HepG2 (cell line): Measurements from ENCODE around the gene PGC. TPM values are rescaled to one million over a fixed set of nuclear protein-coding genes. Genes with fewer than 3 reads are reported as not detected.
A peak's percentile ranks its signal among the peaks of the same experiment; 100 is the strongest.

ENCODE experiments used
- CENPT ChIP-seq: sonication (generic); formaldehyde crosslinking; IDR thresholded peaks from 2 replicates; pipeline ENCODE4 v1.8.0; 2022; ENCODE audit warnings: low read depth, mild to moderate bottlenecking, moderate library complexity, missing genetic modification reagents
- HNF4G ChIP-seq, 2 experiments: sonication (generic) in 1 of 2; formaldehyde crosslinking in 1 of 2; IDR thresholded peaks; 2 replicates each; pipeline versions ENCODE4 v1.4.0 to v1.6.1; 2011 to 2020; ENCODE audit warnings: borderline replicate concordance in 2 of 2, low read depth in 2 of 2, mild to moderate bottlenecking in 2 of 2, low read length in 1 of 2, missing genetic modification reagents in 1 of 2, moderate library complexity in 1 of 2
- KAT8 ChIP-seq: IDR thresholded peaks from 2 replicates; pipeline ENCODE4 v1.6.1; 2016; ENCODE audit warnings: missing genetic modification reagents, missing compliant biosample characterization
- PATZ1 ChIP-seq: sonication (generic); formaldehyde crosslinking; IDR thresholded peaks from 2 replicates; pipeline ENCODE4 v1.4.0; 2020; ENCODE audit warnings: missing genetic modification reagents
- PLSCR1 ChIP-seq: sonication (generic); formaldehyde crosslinking; IDR thresholded peaks from 2 replicates; pipeline ENCODE4 v1.5.0; 2020; ENCODE audit warnings: missing genetic modification reagents, mild to moderate bottlenecking, borderline replicate concordance
- PPARG ChIP-seq: conservative IDR thresholded peaks from 2 replicates; pipeline ENCODE4 v1.6.1; 2016; ENCODE audit warnings: missing biosample characterization, missing genetic modification reagents
- TEF ChIP-seq: sonication (generic); formaldehyde crosslinking; IDR thresholded peaks from 2 replicates; pipeline ENCODE4 v1.5.0; 2020; ENCODE audit warnings: missing genetic modification reagents
- ZNF17 ChIP-seq: sonication (generic); formaldehyde crosslinking; IDR thresholded peaks from 2 replicates; pipeline ENCODE4 v1.5.0; 2020; ENCODE audit warnings: mild to moderate bottlenecking, missing genetic modification reagents
- ZNF235 ChIP-seq: sonication (generic); formaldehyde crosslinking; IDR thresholded peaks from 2 replicates; pipeline ENCODE4 v1.8.1; 2023; ENCODE audit warnings: mild to moderate bottlenecking, missing genetic modification reagents, borderline replicate concordance
- ZNF260 ChIP-seq: sonication (generic); formaldehyde crosslinking; IDR thresholded peaks from 2 replicates; pipeline ENCODE4 v1.4.0; 2020; ENCODE audit warnings: missing genetic modification reagents, low read depth, mild to moderate bottlenecking, borderline replicate concordance
- ZNF556 ChIP-seq: sonication (generic); formaldehyde crosslinking; IDR thresholded peaks from 2 replicates; pipeline ENCODE4 v1.4.0; 2020; ENCODE audit warnings: mild to moderate bottlenecking, missing genetic modification reagents, borderline replicate concordance
- ZNF652 ChIP-seq: IDR thresholded peaks from 2 replicates; pipeline ENCODE4 v1.6.1; 2016; ENCODE audit warnings: low read depth, borderline replicate concordance
- ZNF761 ChIP-seq: sonication (generic); formaldehyde crosslinking; conservative IDR thresholded peaks from 2 replicates; pipeline ENCODE4 v1.4.0; 2020; ENCODE audit warnings: mild to moderate bottlenecking, missing genetic modification reagents
- polyA plus RNA-seq, 8 experiments: library from polyadenylated mRNA; depleted of rRNA in 3 of 8; stranded (reverse) in 7 of 8; unstranded in 1 of 8; fragments of >200 nt; fragmentation: Illumina TruSeq in 4 of 8; extraction: Trizol in 4 of 8; gene quantifications; 2 replicates each; pipeline versions ENCODE4 v1.2.1 to v1.2.3, GENCODE V29; 2011 to 2016; ENCODE audit warnings: low read depth in 4 of 8, missing spikeins in 1 of 8, mixed read lengths in 1 of 8; ENCODE audit not compliant: insufficient read depth in 1 of 8
- total RNA-seq, 5 experiments: library from RNA; depleted of rRNA; stranded (reverse); fragments of >200 nt; fragmentation: Illumina TruSeq; extraction: Trizol; gene quantifications; 2 replicates each; pipeline ENCODE4 v1.2.3, GENCODE V29; 2016; ENCODE audit warnings: low read depth in 1 of 5
- TF ChIP-seq, protein P1 (sequence below): IDR thresholded peaks from 2 replicates; pipeline ENCODE4 v1.4.0; 2020; ENCODE audit warnings: mild to moderate bottlenecking, missing genetic modification reagents
- TF ChIP-seq, protein P2 (sequence below): sonication (generic); formaldehyde crosslinking; IDR thresholded peaks from 2 replicates; pipeline ENCODE4 v1.5.0; 2020; ENCODE audit warnings: missing genetic modification reagents
- TF ChIP-seq, protein P3 (sequence below): sonication (generic); formaldehyde crosslinking; IDR thresholded peaks from 2 replicates; pipeline ENCODE4 v1.5.0; 2020; ENCODE audit warnings: mild to moderate bottlenecking, low read depth, missing genetic modification reagents, borderline replicate concordance
- TF ChIP-seq, protein P4 (sequence below): sonication (generic); formaldehyde crosslinking; IDR thresholded peaks from 2 replicates; pipeline ENCODE4 v1.5.0; 2020; ENCODE audit warnings: mild to moderate bottlenecking, missing genetic modification reagents, moderate library complexity

PGC gene
- total and polyA plus RNA-seq, 2 of the 13 experiments (the other 11 are each of a cell fraction or from before 2014, with no cell fraction given) = 426 to 502 TPM

DNA sequence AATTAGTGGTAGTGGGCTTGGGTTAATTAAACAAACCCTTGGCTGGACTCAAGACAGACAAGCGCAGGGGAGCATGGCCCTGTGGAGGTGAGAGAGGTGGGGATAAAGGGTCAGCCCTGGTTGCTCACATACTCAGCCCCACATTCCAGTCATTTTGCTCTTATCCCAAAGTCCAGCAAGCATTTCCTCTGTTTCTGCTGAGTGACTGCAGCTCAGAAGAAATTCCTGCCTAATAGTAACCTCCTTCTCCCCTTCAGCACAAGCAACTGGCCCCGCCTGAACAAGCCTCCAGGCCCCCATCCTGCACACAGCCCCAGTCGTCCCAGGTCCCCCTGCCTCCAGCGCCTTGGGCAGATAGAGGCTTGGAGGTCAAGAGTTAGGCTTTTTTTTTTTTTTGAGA lies 8.2 kb downstream of the PGC start (continued):
- TF ChIP-seq, protein P1, sequence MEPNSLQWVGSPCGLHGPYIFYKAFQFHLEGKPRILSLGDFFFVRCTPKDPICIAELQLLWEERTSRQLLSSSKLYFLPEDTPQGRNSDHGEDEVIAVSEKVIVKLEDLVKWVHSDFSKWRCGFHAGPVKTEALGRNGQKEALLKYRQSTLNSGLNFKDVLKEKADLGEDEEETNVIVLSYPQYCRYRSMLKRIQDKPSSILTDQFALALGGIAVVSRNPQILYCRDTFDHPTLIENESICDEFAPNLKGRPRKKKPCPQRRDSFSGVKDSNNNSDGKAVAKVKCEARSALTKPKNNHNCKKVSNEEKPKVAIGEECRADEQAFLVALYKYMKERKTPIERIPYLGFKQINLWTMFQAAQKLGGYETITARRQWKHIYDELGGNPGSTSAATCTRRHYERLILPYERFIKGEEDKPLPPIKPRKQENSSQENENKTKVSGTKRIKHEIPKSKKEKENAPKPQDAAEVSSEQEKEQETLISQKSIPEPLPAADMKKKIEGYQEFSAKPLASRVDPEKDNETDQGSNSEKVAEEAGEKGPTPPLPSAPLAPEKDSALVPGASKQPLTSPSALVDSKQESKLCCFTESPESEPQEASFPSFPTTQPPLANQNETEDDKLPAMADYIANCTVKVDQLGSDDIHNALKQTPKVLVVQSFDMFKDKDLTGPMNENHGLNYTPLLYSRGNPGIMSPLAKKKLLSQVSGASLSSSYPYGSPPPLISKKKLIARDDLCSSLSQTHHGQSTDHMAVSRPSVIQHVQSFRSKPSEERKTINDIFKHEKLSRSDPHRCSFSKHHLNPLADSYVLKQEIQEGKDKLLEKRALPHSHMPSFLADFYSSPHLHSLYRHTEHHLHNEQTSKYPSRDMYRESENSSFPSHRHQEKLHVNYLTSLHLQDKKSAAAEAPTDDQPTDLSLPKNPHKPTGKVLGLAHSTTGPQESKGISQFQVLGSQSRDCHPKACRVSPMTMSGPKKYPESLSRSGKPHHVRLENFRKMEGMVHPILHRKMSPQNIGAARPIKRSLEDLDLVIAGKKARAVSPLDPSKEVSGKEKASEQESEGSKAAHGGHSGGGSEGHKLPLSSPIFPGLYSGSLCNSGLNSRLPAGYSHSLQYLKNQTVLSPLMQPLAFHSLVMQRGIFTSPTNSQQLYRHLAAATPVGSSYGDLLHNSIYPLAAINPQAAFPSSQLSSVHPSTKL (CRISPR knock-in tag) = 0 out of 2 replicates have a peak, but pooled peaks have one; percentile 8
- TF ChIP-seq PPARG (CRISPR knock-in tag) (no peak), ZNF235 (CRISPR knock-in tag) (no peak), CENPT (CRISPR knock-in tag) (no peak), PATZ1 (CRISPR knock-in tag) (peak; percentile 59), ZNF17 (CRISPR knock-in tag) (no peak), ZNF652 (CRISPR knock-in tag) (no peak), ZNF260 (CRISPR knock-in tag) (no peak), ZNF761 (CRISPR knock-in tag) (no peak), TEF (CRISPR knock-in tag) (no peak), ZNF556 (peak; percentile 21; the same call in 1 of the 2 replicates), PLSCR1 (CRISPR knock-in tag) (no peak), KAT8 (CRISPR knock-in tag) (no peak), HNF4G (IDR thresholded peaks at IDR 0.05; ENCODE audit: borderline replicate concordance, low read depth, low read length) (peak; percentile 78), HNF4G (CRISPR knock-in tag; IDR thresholded peaks at IDR 0.05; ENCODE audit: borderline replicate concordance, low read depth) (no peak; the same call in 1 of the 2 replicates)
- TF ChIP-seq, protein P2, sequence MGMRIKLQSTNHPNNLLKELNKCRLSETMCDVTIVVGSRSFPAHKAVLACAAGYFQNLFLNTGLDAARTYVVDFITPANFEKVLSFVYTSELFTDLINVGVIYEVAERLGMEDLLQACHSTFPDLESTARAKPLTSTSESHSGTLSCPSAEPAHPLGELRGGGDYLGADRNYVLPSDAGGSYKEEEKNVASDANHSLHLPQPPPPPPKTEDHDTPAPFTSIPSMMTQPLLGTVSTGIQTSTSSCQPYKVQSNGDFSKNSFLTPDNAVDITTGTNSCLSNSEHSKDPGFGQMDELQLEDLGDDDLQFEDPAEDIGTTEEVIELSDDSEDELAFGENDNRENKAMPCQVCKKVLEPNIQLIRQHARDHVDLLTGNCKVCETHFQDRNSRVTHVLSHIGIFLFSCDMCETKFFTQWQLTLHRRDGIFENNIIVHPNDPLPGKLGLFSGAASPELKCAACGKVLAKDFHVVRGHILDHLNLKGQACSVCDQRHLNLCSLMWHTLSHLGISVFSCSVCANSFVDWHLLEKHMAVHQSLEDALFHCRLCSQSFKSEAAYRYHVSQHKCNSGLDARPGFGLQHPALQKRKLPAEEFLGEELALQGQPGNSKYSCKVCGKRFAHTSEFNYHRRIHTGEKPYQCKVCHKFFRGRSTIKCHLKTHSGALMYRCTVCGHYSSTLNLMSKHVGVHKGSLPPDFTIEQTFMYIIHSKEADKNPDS (CRISPR knock-in tag) = no peak
- TF ChIP-seq, protein P3, sequence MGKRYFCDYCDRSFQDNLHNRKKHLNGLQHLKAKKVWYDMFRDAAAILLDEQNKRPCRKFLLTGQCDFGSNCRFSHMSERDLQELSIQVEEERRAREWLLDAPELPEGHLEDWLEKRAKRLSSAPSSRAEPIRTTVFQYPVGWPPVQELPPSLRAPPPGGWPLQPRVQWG (CRISPR knock-in tag) = no peak
- TF ChIP-seq, protein P4, sequence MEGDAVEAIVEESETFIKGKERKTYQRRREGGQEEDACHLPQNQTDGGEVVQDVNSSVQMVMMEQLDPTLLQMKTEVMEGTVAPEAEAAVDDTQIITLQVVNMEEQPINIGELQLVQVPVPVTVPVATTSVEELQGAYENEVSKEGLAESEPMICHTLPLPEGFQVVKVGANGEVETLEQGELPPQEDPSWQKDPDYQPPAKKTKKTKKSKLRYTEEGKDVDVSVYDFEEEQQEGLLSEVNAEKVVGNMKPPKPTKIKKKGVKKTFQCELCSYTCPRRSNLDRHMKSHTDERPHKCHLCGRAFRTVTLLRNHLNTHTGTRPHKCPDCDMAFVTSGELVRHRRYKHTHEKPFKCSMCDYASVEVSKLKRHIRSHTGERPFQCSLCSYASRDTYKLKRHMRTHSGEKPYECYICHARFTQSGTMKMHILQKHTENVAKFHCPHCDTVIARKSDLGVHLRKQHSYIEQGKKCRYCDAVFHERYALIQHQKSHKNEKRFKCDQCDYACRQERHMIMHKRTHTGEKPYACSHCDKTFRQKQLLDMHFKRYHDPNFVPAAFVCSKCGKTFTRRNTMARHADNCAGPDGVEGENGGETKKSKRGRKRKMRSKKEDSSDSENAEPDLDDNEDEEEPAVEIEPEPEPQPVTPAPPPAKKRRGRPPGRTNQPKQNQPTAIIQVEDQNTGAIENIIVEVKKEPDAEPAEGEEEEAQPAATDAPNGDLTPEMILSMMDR = no peak
